ENCODE data around the gene C5orf63. TPM values are rescaled to one million over a fixed set of nuclear protein-coding genes. Genes with fewer than 3 reads are reported as not detected.

C5orf63 gene
- total RNA-seq, 1 donor from 2014 or later: 10.1 TPM

DNA sequence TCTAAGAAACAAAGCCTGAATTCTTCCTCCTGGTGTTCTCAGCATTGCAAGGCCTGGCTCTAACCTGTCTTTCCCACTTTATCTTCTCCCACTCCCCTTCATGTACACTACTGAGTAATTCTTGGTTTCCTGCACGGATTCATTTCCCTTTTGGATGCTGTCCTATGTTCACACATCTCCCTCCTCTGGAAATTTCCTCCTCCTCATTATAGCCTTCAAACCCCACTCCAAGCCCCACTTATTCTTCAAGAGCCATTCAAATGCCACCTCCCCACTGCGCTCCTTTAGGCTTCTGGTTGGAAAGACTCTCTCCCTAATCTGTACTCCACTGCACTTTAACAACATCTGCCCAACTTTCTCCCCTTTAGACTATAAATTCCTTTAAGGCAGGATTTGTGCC, 28.2 kb upstream of the C5orf63 start:
- Histone ChIP-seq H3K27ac (no peak overlapping the region), H3K27me3 (no peaks in the 10 kb centered on the region), H3K4me1 (peaks cover 2% of the 10 kb centered on the region), H3K9me3 (no peaks in the 10 kb centered on the region), H3K36me3 (no peaks in the 10 kb centered on the region), H3K4me3 (no peak overlapping the region)
- TF ChIP-seq, protein P1, sequence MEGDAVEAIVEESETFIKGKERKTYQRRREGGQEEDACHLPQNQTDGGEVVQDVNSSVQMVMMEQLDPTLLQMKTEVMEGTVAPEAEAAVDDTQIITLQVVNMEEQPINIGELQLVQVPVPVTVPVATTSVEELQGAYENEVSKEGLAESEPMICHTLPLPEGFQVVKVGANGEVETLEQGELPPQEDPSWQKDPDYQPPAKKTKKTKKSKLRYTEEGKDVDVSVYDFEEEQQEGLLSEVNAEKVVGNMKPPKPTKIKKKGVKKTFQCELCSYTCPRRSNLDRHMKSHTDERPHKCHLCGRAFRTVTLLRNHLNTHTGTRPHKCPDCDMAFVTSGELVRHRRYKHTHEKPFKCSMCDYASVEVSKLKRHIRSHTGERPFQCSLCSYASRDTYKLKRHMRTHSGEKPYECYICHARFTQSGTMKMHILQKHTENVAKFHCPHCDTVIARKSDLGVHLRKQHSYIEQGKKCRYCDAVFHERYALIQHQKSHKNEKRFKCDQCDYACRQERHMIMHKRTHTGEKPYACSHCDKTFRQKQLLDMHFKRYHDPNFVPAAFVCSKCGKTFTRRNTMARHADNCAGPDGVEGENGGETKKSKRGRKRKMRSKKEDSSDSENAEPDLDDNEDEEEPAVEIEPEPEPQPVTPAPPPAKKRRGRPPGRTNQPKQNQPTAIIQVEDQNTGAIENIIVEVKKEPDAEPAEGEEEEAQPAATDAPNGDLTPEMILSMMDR (IDR thresholded peaks at IDR 0.05): no peak
- ATAC-seq: peak; percentile 95
- intact Hi-C loops (cut with DNase I): no loop called here
- DNase-seq: no peak

DNA sequence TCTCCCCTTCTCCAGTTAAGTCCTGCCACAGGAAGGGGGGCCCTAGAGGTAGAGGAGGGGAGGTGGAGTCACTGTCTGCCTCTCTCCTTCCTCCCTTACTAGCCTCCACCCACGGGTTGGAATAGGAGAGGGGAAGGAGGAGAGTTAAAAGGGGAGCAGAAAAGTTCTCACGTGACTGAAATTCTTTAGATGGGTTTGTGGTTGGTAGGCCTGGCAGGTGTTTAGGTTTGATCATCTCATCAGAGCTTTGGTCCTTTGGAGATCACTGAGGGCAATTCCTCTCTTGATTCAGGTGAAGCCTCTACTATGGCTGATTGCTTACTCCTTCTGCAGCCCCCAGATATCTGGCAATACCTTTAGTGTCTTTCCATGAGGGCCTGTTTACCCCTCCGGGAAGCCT, 24.9 kb upstream of the C5orf63 start:
- Histone ChIP-seq H3K4me3 (no peak overlapping the region), H3K27ac (no peak overlapping the region), H3K4me1 (peaks cover 2% of the 10 kb centered on the region), H3K9me3 (no peaks in the 10 kb centered on the region), H3K27me3 (no peaks in the 10 kb centered on the region), H3K36me3 (no peaks in the 10 kb centered on the region)
- intact Hi-C loops (cut with DNase I): no loop called here
- DNase-seq: no peak
- ATAC-seq: no peak
- TF ChIP-seq, protein P1 (IDR thresholded peaks at IDR 0.05): no peak

DNA sequence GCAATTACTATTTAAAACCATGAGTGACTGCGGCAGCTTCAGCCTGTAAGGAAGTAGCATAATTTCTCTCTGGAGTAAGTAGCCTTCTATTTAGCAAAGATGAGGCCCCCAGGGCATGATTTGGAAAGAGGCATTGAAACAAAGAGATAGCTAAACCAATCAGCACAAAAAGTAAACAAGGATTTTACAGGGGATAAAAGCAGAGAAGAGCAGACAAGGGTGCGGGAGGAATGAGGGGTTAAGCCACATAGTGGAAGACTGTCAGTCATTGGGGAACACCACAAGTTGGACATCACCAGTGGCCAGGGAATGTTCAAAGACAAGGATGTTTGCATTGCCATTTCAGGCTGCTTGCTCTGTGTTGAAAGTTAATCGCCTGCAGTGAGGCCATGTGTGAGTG, 24.0 kb upstream of the C5orf63 start:
- Histone ChIP-seq H3K27ac (no peak overlapping the region), H3K4me3 (no peak overlapping the region), H3K36me3 (no peaks in the 10 kb centered on the region), H3K4me1 (peaks cover 2% of the 10 kb centered on the region), H3K9me3 (no peaks in the 10 kb centered on the region), H3K27me3 (no peaks in the 10 kb centered on the region)
- DNase-seq (no peak), ATAC-seq (no peak)
- intact Hi-C loops (cut with DNase I): no loop called here
- TF ChIP-seq, protein P1 (IDR thresholded peaks at IDR 0.05): no peak

DNA sequence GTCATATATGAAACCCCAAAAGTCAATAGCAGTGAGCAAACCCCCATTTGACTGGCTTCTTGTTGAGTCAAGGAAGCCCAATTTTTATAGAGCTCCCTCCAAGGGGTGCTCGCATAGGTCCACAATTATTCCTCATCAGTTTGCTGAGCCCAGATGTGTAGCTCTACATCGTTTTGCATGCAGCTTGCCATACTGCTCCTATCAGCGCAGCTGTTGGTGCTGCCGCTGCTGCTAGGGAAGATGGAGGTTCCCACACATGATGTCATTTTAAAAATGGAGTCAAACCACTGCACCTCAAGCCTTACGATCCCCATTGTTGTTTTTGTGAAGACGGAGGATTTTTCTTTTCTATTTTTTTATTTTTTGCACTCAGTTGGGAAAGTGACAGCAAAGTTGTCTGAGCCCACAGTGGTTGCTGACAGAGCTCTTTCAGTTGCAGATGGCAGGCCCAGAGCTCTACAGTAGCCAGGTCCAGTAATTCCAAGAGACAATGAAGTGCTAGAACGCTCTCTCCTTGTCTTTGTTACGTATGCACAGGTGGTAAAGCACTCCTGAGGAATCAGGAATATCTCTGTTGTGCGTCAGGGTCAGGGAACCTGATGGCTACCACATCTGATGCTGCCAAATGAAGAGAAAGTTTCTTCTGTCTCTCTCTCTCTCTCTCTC, 23.2 kb upstream of the C5orf63 start:
- TF ChIP-seq, protein P1 (IDR thresholded peaks at IDR 0.05): no peak
- DNase-seq: no peak
- no peak for ATAC-seq
- Histone ChIP-seq H3K36me3 (no peaks in the 10 kb centered on the region), H3K4me1 (peaks cover 2% of the 10 kb centered on the region), H3K27me3 (no peaks in the 10 kb centered on the region), H3K4me3 (no peak overlapping the region), H3K9me3 (no peaks in the 10 kb centered on the region), H3K27ac (no peak overlapping the region)
- intact Hi-C loops (cut with DNase I): no loop called here

DNA sequence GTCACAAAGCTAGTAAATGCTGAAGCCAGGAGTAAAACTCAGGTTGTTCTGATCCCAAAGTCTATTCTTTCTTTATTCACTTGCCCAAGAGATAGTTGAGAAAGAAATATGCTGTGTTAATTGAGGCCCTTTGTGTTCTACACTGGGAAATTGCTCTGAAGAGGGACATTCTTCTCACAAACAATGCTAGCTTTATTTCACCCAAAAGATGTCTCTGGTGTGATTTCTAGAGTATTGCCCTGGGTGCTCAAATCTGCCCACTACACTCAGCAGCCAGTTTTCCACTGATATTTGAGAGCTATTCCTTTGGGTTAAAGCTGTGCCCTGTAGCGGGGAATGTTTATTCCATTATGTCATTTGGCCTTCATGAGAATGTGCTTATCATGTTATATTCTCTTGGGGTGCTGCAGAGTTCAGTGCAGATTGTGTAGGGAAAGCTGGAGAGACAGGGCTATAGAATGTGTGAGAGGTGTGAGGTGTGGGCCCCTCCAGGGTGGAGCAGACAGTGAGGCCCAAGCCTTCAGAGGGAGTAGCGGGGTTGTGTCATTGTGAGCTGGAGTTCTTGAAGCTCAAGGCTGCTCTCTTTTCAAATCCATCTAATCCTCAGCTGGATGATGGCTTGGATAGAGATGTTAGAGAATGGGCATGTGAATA, 21.0 kb upstream of the C5orf63 start:
- no peak for DNase-seq
- Histone ChIP-seq H3K27me3 (no peaks in the 10 kb centered on the region), H3K4me3 (no peak overlapping the region), H3K27ac (no peak overlapping the region), H3K9me3 (no peaks in the 10 kb centered on the region), H3K4me1 (no peaks in the 10 kb centered on the region), H3K36me3 (no peaks in the 10 kb centered on the region)
- TF ChIP-seq, protein P1 (IDR thresholded peaks at IDR 0.05): no peak
- ATAC-seq: no peak
- intact Hi-C loops (cut with DNase I): no loop called here
